Sigmoid colon (tissue), 3 donors: ENCODE data around the gene TIGD6.

Source experiments
- POLR2A ChIP-seq, 2 donors: fragments of 450-650 bp; IDR thresholded peaks; one replicate each; pipeline ENCODE4 v1.6.1; 2016; ENCODE audit warnings: antibody characterized with exemption in 2 of 2, mild to moderate bottlenecking in 2 of 2, moderate library complexity in 2 of 2
- TF ChIP-seq, protein P1 (sequence below), 4 experiments: fragments of 450-650 bp in 3 of 4; fragments of 200-600 bp in 1 of 4; IDR thresholded peaks; one replicate each; pipeline ENCODE4 v1.5.1; 2016 to 2019; ENCODE audit warnings: antibody characterized with exemption in 4 of 4, mild to moderate bottlenecking in 3 of 4, moderate library complexity in 2 of 4

- TF ChIP-seq POLR2A (IDR thresholded peaks at IDR 0.05) = no peak
- TF ChIP-seq, protein P1, sequence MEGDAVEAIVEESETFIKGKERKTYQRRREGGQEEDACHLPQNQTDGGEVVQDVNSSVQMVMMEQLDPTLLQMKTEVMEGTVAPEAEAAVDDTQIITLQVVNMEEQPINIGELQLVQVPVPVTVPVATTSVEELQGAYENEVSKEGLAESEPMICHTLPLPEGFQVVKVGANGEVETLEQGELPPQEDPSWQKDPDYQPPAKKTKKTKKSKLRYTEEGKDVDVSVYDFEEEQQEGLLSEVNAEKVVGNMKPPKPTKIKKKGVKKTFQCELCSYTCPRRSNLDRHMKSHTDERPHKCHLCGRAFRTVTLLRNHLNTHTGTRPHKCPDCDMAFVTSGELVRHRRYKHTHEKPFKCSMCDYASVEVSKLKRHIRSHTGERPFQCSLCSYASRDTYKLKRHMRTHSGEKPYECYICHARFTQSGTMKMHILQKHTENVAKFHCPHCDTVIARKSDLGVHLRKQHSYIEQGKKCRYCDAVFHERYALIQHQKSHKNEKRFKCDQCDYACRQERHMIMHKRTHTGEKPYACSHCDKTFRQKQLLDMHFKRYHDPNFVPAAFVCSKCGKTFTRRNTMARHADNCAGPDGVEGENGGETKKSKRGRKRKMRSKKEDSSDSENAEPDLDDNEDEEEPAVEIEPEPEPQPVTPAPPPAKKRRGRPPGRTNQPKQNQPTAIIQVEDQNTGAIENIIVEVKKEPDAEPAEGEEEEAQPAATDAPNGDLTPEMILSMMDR (IDR thresholded peaks at IDR 0.05) = no peak
These were observed 32.9 kb upstream of the TIGD6 start for GRCh38 chr5:150033334-150033733.
